Measurements from ENCODE around the gene YEATS2.

DNA sequence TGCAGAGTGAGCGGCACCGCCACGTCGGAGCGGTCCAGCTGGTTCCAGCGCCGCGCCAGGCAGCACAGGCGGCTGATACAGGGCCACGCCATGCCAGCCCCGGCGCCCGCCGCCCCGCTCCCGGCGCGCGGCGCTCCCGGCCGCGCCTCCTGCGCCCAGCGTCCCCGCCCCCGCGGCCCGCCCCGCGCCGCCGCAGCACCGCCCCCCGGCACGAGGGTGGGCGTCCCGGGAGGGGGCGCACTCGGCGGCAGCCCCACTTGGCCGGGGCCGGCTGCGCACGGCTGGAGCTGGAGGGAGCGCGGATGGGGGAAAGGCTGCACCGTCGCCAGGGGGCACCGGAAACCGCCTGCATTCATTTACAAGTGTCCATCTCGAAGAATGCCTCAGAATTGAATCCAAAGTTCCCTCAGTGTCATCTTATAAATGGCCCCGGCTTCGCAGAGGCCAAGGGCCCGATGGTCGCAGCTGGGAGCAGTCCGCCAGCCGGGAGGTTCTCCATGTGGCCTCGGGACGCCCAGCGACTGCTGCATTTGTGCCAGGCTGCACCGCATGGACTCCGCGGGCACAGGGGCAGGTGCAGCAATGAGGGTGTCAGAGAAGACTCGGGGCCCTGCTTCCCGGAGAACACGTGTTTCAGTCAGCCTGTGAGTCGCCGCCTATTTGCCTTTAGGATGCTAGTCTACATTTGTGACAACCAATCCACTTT lies 128.0 kb downstream of the YEATS2 start, which contains the start of gene MAP6D1:
- TF ChIP-seq, protein P1, sequence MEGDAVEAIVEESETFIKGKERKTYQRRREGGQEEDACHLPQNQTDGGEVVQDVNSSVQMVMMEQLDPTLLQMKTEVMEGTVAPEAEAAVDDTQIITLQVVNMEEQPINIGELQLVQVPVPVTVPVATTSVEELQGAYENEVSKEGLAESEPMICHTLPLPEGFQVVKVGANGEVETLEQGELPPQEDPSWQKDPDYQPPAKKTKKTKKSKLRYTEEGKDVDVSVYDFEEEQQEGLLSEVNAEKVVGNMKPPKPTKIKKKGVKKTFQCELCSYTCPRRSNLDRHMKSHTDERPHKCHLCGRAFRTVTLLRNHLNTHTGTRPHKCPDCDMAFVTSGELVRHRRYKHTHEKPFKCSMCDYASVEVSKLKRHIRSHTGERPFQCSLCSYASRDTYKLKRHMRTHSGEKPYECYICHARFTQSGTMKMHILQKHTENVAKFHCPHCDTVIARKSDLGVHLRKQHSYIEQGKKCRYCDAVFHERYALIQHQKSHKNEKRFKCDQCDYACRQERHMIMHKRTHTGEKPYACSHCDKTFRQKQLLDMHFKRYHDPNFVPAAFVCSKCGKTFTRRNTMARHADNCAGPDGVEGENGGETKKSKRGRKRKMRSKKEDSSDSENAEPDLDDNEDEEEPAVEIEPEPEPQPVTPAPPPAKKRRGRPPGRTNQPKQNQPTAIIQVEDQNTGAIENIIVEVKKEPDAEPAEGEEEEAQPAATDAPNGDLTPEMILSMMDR (IDR thresholded peaks at IDR 0.05), result no peak
- TF ChIP-seq POLR2A (IDR thresholded peaks at IDR 0.05), result no peak

Data from lower leg skin (tissue), 3 donors.